Activated CD8-positive, alpha-beta memory T cell treated with anti-CD3 and anti-CD28 coated beads, Interleukin-2, amount 10 ng/mL, durations not matched to agents 7 days and 5 days (primary cell): ENCODE measurements around the gene CSE1L. TPM values are rescaled to one million over a fixed set of nuclear protein-coding genes. Genes with fewer than 3 reads are reported as not detected.
A peak's percentile ranks its signal among the peaks of the same experiment; 100 is the strongest.

Source experiments
- ATAC-seq: fragments of 150-1000 bp; cut with Tn5 transposase; one replicate; pipeline ENCODE4 v1.10.0; 2021; ENCODE audit warnings: moderate library complexity
- CTCF ChIA-PET: fragments of 350-600 bp; sonication (Branson Sonifier 250); formaldehyde crosslinking; loops from one replicate; lab custom pipeline; 2021; ENCODE audit warnings: antibody characterized with exemption; lab: Charles Lee
- DNase-seq: peaks from one replicate; pipeline ENCODE4 v3.0.0-alpha.2; 2020
- H3K27ac Mint-ChIP-seq: one replicate; pipeline ENCODE4 v1.8.0; 2021; ENCODE audit warnings: mild to moderate bottlenecking, mixed read lengths
- H3K27me3 Mint-ChIP-seq: one replicate; pipeline ENCODE4 v1.8.0; 2021; ENCODE audit warnings: mixed read lengths
- H3K36me3 Mint-ChIP-seq: one replicate; pipeline ENCODE4 v1.8.0; 2021; ENCODE audit warnings: mild to moderate bottlenecking, mixed read lengths
- H3K4me1 Mint-ChIP-seq: one replicate; pipeline ENCODE4 v1.8.0; 2021; ENCODE audit warnings: mixed read lengths
- H3K4me3 Mint-ChIP-seq: one replicate; pipeline ENCODE4 v1.8.0; 2021; ENCODE audit warnings: mild to moderate bottlenecking, moderate library complexity, mixed read lengths
- H3K9me3 Mint-ChIP-seq: one replicate; pipeline ENCODE4 v1.8.0; 2022; ENCODE audit warnings: low read depth, mixed read lengths
- total RNA-seq, 2 experiments: library from RNA; stranded (reverse); gene quantifications; one replicate each; pipeline ENCODE4 v1.2.3, GENCODE V29; 2021

The CSE1L gene
- total RNA-seq, 2 experiments from 2014 or later = 93.1 to 111 TPM

- H3K36me3 Mint-ChIP-seq = peaks cover 25% of the 10 kb centered on the region
- H3K9me3 Mint-ChIP-seq = no peaks in the 10 kb centered on the region
- ATAC-seq = peak; percentile 60
- peak overlapping the region; percentile 49 for H3K27ac Mint-ChIP-seq
- peaks cover 17% of the 10 kb centered on the region for H3K4me1 Mint-ChIP-seq
- no peaks in the 10 kb centered on the region for H3K27me3 Mint-ChIP-seq
- DNase-seq = no peak
- H3K4me3 Mint-ChIP-seq = no peak overlapping the region
- CTCF ChIA-PET = interaction anchor here (0.7 kb wide), 1 partner anchor 11 kb away, joined by 4 read pairs; no protein-coding TSS in a partner anchor
Observed at GRCh38 chr20:49140411-49140810, 94.3 kb downstream of the CSE1L start.

DNA sequence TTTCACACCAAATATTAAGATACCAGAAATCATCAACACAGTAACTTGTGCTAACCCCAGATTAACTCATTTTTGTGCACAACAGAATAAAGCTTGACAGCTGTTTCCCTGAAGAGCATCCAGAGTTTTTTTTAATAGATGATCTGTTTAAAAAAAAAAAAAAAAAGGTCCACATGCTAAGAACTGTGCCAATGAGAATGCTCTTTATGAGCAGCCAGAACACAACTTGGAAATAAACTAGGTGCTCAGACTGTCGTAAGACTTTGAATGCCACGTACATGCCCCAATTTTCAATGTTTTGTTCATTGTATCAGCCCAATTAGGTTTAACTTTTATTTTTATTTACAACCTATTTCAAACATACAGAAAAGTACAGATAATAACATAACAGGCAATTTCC lies 94.7 kb downstream of the CSE1L start:
- peaks cover 25% of the 10 kb centered on the region for H3K36me3 Mint-ChIP-seq
- no peaks in the 10 kb centered on the region for H3K27me3 Mint-ChIP-seq
- H3K4me3 Mint-ChIP-seq = no peak overlapping the region
- DNase-seq = no peak
- no peaks in the 10 kb centered on the region for H3K9me3 Mint-ChIP-seq
- CTCF ChIA-PET = interaction anchor here (0.7 kb wide), 1 partner anchor 11 kb away, joined by 4 read pairs; no protein-coding TSS in a partner anchor
- no peak overlapping the region for H3K27ac Mint-ChIP-seq
- ATAC-seq = no peak
- H3K4me1 Mint-ChIP-seq = peaks cover 17% of the 10 kb centered on the region

Other genes with a start within 250 kb of the CSE1L start
- 100 to 1,000 TPM; 130 to 156 TPM for gene PREX1, start 218.3 kb upstream of the CSE1L start, total RNA-seq
- 10 to 100 TPM; 19.0 to 23.7 TPM for gene ARFGEF2, start 124.6 kb upstream of the CSE1L start, total RNA-seq
- gene STAU1, start 142.0 kb downstream of the CSE1L start, total RNA-seq = 10 to 100 TPM; 56.2 to 66.8 TPM
- gene DDX27, start 173.1 kb downstream of the CSE1L start, total RNA-seq = 10 to 100 TPM; 40.5 to 52.7 TPM
- 10 to 100 TPM; 69.2 to 88.6 TPM for gene ZNFX1, start 231.7 kb downstream of the CSE1L start, total RNA-seq